ENCODE measurements around the gene ZNF430.
"Not testable (repeated sequence)": the region's sequence is repeated elsewhere in the genome, so short reads cannot be mapped to it uniquely, and the experiment has no call there.

ZNF430 gene

DNA sequence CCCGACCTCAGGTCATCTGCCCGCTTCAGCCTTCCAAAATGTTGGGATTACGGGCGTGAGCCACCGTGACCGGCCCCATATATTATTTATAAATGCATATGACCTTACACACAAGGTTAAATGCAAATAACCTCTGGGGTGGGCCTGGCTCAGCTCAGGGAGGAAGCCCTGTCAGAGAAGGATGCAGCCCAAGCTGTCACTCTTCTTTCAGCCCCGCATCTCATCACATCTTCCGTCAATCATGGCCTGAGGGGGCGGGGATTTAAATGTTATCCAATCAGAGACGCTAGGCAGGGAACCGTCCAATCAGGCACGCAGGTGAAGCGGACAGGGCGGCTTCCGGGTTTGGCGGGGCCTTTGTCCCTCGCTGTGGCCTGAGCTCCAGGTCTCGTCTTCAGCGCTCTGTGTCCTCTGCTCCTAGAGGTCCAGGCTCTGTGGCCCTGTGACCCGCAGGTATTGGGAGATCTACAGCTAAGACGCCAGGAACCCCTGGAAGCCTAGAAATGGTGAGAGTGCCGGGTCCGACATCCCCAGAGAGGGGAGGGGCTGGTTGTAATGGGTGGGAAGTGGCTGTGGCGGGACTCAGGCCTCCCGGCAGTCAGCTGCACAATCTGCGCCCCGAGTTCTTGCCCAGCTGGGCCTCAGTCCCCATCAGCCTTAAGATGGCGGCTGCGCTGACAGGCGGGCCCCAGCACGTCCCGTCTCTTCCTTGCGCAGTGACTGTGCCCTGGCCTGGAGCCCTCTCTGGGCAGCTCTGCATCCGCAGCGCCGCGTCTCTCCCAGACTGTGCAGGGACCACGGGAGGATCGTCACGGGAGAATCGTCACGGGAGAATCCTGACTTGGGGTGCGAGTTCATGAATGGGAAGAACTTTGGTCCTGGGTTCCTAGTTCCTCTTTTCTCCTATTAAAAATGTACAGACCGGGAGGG is at the start of gene ZNF430:
Gene ZNF430 (plus strand): TSS at position 360 of the 930 bp plus-strand sequence. CDS start 144 bp downstream, at position 504.
- DNase-seq, result peak; percentile 93

GRCh38 chr19:20992788-20993187 is 27.7 kb upstream of the ZNF430 start:
- DNase-seq, result not testable (repeated sequence)

GRCh38 chr19:20999731-21000352 is 20.6 kb upstream of the ZNF430 start:
- DNase-seq, result peak; percentile 87

- not testable (repeated sequence) for DNase-seq
Observed at GRCh38 chr19:21021238-21021637, 781 bp downstream of the ZNF430 start.

GRCh38 chr19:21022996-21023395 is 2.5 kb downstream of the ZNF430 start:
- no peak for DNase-seq

GRCh38 chr19:21023901-21024300 is 3.4 kb downstream of the ZNF430 start:
- no peak for DNase-seq

- no peak for DNase-seq
Observed at GRCh38 chr19:21028969-21029268, 8.5 kb downstream of the ZNF430 start.

DNA sequence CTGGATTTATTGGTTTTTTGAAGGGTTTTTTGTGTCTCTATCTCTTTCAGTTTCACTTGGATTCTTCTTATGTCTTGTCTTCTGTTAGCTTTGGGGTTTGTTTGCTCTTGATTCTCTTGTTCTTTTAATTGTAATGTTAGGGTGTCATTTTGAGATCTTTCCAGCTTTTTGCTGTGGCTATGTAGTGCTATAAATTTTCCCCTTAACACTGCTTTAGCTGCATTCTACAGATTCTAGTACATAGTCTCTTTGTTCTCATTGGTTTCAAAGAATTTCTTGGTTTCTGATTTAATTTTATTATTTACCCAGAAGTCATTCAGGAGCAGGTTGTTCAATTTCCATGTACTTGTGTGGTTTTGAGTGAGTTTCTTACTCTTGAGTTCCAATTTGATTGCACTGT is 24.6 kb downstream of the ZNF430 start:
- no peak for DNase-seq

- no peak for DNase-seq
Observed at GRCh38 chr19:21046489-21046888, 26.0 kb downstream of the ZNF430 start.

- no peak for DNase-seq
Observed at GRCh38 chr19:21047716-21048115, 27.3 kb downstream of the ZNF430 start.

DNA sequence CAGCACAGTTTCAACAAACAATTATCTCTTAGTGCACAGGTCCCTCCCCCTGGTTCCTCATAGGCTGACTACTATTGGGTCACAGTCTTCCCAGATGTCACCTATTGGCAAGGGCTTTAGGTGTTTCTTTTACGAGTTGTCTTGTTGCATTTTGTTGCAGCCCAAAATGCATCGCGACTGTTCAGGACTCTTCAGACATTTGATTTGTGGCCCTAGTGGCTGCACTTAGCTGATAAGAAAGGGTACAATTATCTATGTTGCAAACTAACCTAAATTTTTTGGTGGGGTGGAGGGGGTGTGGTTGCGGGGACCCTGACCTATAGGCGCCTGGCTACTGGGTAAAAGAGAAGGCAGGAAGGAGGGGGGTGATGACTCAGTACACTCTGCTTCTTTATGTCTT is 32.4 kb downstream of the ZNF430 start:
- no peak for DNase-seq

- DNase-seq, result no peak
Observed at GRCh38 chr19:21065336-21065735, 44.9 kb downstream of the ZNF430 start.

DNA sequence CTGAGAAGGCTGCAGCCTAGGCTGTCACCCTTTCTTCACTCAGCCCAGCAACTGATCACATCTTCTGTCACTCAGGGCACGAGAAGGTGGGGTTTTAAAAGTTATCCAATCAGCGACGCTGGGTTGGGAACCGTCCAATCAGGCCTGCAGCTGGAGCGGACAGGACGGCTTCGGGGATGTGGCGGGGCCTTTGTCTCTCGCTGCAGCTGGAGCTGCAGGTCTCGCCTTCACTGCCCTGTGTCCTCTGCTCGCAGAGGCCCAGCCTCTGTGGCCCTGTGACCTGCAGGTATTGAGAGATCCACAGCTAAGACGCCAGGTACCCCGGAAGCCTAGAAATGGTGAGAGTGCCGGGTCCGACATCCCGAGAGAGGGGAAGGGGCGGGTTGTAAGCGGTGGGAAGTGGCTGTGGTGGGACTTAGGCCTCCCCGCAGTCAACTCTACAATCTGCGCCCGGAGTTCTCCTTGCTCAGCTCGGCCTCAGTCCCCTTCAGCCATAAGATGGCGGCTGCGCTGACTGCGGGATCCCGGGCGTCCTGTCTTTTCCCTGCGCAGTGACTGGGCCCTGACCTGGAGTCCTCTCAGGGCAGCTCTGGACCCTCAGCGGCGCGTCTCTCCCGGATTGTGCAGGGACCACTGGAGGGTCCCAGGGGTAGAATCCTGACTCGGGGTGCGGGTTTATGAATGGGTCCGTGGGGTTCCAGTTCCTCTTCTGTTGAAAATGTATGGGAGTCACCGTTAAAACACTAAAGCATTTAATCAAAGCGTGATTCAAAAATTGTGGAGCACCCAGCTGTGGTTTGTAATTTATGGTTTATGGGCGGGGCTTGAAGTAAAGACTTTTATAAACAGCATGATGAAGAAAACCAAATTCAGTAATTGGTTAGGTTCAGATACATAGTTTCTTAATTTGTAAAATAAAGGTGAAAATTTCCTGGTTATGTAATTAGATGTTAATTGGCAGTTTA is 61.8 kb downstream of the ZNF430 start, which contains the start of gene ZNF714:
Gene ZNF714 (plus strand): TSS at position 193 of the 965 bp plus-strand sequence. CDS start 16,066 bp downstream, outside the sequence.
- peak; percentile 87 for DNase-seq

DNA sequence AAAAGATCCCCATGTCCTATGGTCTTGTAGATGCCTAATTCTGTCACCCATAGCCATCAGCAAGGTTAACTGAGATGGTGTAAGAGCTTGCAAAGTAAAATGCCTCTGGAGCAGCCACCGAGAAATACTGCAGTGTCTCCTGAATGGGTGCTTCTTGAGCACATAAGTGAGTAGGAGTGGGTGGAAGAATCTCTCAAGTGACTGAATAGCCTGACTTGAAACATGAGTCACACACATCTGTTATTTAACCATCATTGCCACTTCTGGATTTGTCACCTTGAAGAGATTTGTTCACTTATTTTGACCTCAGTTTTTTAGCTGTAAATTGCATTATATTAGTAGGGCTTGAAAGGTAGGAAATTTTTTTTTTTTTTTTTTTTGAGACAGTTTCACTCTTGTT is 63.9 kb downstream of the ZNF430 start:
- no peak for DNase-seq

GRCh38 chr19:21087871-21088270 is 67.4 kb downstream of the ZNF430 start:
- no peak for DNase-seq

DNA sequence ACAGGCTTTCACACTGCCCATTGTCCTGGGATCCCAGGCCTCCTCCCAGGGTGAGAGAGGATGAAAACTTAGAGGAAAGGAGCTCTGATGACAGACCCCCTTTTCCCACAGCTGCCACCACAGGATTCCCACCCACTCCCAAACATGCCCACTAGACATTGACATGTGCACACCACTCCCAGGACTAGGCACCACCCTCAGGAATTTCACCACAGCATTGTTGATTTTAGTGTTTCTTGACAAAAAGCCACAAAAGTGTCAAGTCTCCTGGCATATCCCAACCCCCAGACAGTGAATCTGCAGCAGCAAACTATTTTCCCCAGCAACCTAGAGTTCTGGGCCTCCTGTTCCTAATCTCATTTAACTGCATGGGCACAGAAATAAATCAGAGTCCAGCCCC is 71.7 kb downstream of the ZNF430 start:
- DNase-seq, result no peak

DNA sequence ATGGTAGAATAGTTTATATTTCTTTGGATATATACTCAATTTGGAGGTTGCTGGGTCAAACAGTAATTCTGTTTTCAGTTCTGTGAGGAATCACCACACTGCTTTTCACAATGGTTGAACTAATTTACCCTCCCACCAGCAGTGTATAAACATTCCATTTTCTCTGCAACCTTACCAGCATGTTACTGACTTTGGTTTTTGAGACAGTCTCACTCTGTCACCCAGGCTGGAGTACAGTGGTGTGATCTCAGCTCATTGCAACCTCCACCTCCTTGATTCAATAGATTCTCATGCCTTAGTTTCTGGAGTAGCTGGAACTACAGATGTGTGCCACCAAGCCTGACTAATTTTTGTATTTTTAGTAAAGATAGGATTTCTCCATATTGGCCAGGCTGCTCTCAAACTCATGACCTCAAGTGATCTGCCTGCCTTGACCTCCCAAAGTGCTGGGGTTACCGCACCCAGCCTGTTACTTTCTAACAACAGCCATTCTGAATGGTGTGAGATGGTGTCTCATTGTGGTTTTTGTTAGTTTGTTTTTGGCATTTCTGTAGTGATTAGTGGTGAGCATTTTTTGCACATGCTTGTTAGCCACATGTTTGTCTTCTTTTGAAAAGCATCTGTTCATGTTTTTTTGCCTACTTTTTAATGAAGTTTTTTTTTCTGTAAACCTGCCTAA is 74.0 kb downstream of the ZNF430 start:
- no peak for DNase-seq

DNA sequence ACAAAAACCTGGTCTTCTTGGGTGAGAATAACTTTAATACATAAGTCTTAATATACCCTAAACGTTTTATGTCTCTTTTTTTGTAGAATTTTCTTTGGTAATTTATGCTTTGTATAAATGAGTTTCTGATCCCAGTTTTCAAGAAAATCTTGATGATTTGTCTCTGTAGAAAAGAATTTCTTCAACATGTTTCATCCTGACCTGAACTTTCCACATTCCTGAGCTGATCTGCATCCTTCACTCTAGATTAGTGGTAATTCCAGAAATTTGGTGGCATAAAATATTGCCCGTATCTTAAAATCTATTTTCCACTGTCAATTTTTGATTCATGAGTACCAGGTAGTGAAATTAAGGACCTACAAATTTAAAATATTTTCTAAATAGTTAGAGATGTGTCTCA is 77.8 kb downstream of the ZNF430 start:
- DNase-seq, result no peak

DNA sequence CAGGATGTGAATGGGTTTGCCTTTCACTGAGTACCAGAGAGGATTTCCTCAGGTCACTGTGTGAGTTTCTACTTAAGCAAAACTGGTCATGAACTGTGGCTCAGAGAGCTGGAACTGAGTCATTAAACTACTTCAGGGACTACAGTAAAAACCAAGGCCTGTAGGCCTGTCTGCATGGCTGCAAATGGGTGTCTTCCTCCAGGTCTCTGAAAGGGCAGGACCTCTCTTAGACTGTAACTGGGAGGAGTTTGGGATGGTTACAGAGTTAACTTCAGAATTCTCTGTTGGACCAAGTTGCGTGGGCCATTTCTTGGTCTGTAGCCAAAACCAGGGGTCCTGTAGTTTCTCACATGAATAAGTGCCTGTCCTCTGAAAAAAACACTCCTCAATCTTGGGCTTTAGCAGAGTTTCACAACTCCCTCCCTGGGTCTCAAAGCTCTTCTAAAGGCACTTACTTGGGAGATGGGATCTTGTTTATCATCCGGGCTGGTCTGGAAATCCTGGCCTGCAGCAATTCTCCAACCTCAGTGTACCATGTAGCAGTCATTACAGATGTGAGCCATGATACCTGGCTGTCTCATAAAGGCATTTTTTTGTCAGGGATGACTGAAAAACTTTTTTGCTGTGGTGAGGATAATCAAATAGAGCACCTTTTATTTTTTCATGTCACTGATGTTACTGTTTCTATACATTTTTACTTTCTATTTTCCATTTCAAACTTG is 81.2 kb downstream of the ZNF430 start:
- no peak for DNase-seq

- DNase-seq, result no peak
Observed at GRCh38 chr19:21109116-21109515, 88.7 kb downstream of the ZNF430 start.
